ENCODE measurements around the gene LOXL1. TPM values are rescaled to one million over a fixed set of nuclear protein-coding genes. Genes with fewer than 3 reads are reported as not detected.

LOXL1 gene
- polyA plus RNA-seq, 1 of the 3 experiments (the other 2 are of a cell fraction) = 50.3 TPM

DNA sequence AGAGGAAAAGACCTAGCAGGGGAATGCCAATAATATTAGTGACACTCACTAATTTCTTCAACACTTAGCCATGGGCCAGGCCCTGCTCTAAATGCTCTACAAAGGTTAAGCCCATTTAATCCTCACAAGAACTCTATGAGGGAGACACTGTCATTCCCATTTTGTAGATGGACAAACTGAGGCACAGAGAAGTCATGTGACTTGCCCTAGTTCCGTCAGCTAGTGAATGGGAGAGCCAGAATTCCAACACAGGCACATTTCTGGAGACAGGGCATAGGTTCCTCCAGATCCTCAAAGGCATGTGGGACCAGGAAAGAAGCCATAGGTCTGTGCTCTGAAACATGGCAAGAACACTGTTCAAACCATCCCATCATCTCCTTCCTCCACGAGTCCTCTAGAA, 31.5 kb downstream of the LOXL1 start (continued):
- TF ChIP-seq, protein P1, sequence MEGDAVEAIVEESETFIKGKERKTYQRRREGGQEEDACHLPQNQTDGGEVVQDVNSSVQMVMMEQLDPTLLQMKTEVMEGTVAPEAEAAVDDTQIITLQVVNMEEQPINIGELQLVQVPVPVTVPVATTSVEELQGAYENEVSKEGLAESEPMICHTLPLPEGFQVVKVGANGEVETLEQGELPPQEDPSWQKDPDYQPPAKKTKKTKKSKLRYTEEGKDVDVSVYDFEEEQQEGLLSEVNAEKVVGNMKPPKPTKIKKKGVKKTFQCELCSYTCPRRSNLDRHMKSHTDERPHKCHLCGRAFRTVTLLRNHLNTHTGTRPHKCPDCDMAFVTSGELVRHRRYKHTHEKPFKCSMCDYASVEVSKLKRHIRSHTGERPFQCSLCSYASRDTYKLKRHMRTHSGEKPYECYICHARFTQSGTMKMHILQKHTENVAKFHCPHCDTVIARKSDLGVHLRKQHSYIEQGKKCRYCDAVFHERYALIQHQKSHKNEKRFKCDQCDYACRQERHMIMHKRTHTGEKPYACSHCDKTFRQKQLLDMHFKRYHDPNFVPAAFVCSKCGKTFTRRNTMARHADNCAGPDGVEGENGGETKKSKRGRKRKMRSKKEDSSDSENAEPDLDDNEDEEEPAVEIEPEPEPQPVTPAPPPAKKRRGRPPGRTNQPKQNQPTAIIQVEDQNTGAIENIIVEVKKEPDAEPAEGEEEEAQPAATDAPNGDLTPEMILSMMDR (IDR thresholded peaks at IDR 0.05) = no peak
- TF ChIP-seq FOSL2 (IDR thresholded peaks at IDR 0.05; ENCODE audit: borderline replicate concordance, low read depth) = no peak

DNA sequence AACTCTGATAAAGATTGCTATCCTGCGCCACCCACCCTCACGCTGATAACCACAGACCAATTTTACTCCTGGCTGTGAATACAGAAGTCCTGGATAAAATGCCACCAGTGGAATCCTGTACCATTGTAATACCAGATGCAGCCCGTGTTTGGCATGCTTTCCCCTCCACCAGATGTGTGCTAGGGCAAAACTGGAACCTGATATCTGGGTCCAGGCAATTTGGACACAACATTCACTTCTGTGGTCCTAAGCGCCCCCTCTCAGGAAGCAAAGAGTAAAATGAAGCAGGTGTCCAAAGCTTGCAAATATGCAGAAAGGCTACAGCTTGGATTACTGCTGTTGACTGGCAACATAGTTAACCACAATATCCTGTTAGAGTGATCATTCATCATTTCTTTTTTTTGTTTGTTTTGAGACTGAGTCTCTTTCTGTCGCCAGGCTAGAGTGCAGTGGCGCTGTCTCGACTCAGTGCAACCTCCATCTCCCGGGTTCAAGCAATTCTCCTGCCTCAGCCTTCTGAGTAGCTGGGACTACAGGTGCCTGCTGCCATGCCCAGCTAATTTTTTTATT, 32.8 kb downstream of the LOXL1 start:
- ChIA-PET CTCF (interaction anchor here (1.3 to 3.3 kb wide), 3 partner anchors 8 to 78 kb away, joined by 3 to 15 read pairs (median 4); no protein-coding TSS in a partner anchor), POLR2A (no interaction called here)
- Histone ChIP-seq H3K27me3 (ENCODE audit: insufficient read depth) (no peaks in the 10 kb centered on the region), H4K20me1 (ENCODE audit: insufficient read depth) (no peaks in the 10 kb centered on the region), H2AFZ (ENCODE audit: low read depth) (no peak overlapping the region), H3K4me3 (ENCODE audit: low read depth in 2 of 2, low read length in 1 of 2) (no peak overlapping the region; a peak in 1 of 4 replicates), H3K36me3 (replicated peaks in 1 of 2; ENCODE audit: control insufficient read depth in 1 of 2, insufficient read depth in 2 of 2, low read length in 1 of 2) (no peaks in the 10 kb centered on the region), H3K79me2 (ENCODE audit: insufficient read depth) (no peaks in the 10 kb centered on the region), H3K9ac (no peak overlapping the region), H3K9me3 (no peaks in the 10 kb centered on the region), H3K4me1 (ENCODE audit: control insufficient read depth in 1 of 2, insufficient read depth in 2 of 2, low read depth in 1 of 2, low read length in 1 of 2) (peaks cover 4 to 31% of the 10 kb centered on the region in 2 experiments), H3K4me2 (peak overlapping the region; percentile 54), H3K27ac (ENCODE audit: low read depth in 2 of 2, low read length in 1 of 2) (peak overlapping the region; percentile 6 to 25; a peak in 3 of 4 replicates), H3F3A (replicated peaks; ENCODE audit: insufficient read depth) (peaks cover 31% of the 10 kb centered on the region), H3K9me2 (no peaks in the 10 kb centered on the region)
- TF ChIP-seq TCF12 (IDR thresholded peaks at IDR 0.05) (peak; percentile 69), RFX5 (IDR thresholded peaks at IDR 0.05; ENCODE audit: low read length) (no peak), ELF1 (IDR thresholded peaks at IDR 0.05) (no peak), EP300 (IDR thresholded peaks at IDR 0.05; ENCODE audit: borderline replicate concordance in 1 of 2, low read depth in 1 of 2, low read length in 1 of 2) (peak in 1 of 2 experiments; percentile 7; a peak in 1 of 4 replicates), NFIC (IDR thresholded peaks at IDR 0.05; ENCODE audit: borderline replicate concordance) (peak; percentile 20; the same call in 1 of the 2 replicates), RAD21 (IDR thresholded peaks at IDR 0.05; ENCODE audit: low read length) (no peak), RCOR1 (IDR thresholded peaks at IDR 0.05; ENCODE audit: low read length) (peak; percentile 55; the same call in 1 of the 2 replicates), FOSL2 (IDR thresholded peaks at IDR 0.05; ENCODE audit: borderline replicate concordance, low read depth) (peak; percentile 10; the same call in 1 of the 2 replicates), EZH2phosphoT487 (IDR thresholded peaks at IDR 0.05; ENCODE audit: borderline replicate concordance, low read depth) (no peak)
- TF ChIP-seq, protein P2, sequence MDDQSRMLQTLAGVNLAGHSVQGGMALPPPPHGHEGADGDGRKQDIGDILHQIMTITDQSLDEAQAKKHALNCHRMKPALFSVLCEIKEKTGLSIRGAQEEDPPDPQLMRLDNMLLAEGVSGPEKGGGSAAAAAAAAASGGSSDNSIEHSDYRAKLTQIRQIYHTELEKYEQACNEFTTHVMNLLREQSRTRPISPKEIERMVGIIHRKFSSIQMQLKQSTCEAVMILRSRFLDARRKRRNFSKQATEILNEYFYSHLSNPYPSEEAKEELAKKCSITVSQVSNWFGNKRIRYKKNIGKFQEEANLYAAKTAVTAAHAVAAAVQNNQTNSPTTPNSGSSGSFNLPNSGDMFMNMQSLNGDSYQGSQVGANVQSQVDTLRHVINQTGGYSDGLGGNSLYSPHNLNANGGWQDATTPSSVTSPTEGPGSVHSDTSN (IDR thresholded peaks at IDR 0.05) = peak; percentile 83
- TF ChIP-seq, protein P1 (IDR thresholded peaks at IDR 0.05) = no peak
- DNase-seq = no peak
- 48% methylated on average over 8 of the region's 8 CpGs for WGBS (ENCODE audit: low lambda C conversion rate)
